SU-DHL-6 (cell line): ENCODE data around the gene ERP27.

Experiments
- H2AFZ ChIP-seq: fragments of 200-600 bp; sonication (generic); 2 replicates; pipeline ENCODE4 v1.6.1; 2014; ENCODE audit warnings: low read depth, mild to moderate bottlenecking, moderate library complexity, mixed read lengths, antibody characterized with exemption, low read length; ENCODE audit not compliant: severe bottlenecking
- H3F3A ChIP-seq: fragments of 200-600 bp; shearing (Covaris generic); 2 replicates; pipeline ENCODE4 v1.6.0; 2016; ENCODE audit warnings: antibody characterized with exemption, mild to moderate bottlenecking; ENCODE audit not compliant: insufficient read depth
- H3K27ac ChIP-seq: fragments of 200-600 bp; sonication (generic); 2 replicates; pipeline ENCODE4 v1.5.1; 2016; ENCODE audit warnings: low read depth, mild to moderate bottlenecking, low read length, moderate library complexity, mixed read lengths
- H3K27me3 ChIP-seq: fragments of 200-600 bp; sonication (generic), shearing (Covaris generic); 2 replicates; pipeline ENCODE4 v1.6.0; 2014; ENCODE audit warnings: mild to moderate bottlenecking, low read length
- H3K36me3 ChIP-seq: fragments of 200-600 bp; sonication (generic); 2 replicates; pipeline ENCODE4 v1.6.1; 2014; ENCODE audit warnings: mild to moderate bottlenecking, low read length, mixed read lengths
- H3K4me2 ChIP-seq: fragments of 300-600, 200-600 bp; shearing (Covaris generic), sonication (generic); 2 replicates; pipeline ENCODE4 v1.6.0; 2014; ENCODE audit warnings: low read length, low read depth, mild to moderate bottlenecking; ENCODE audit not compliant: poor library complexity, severe bottlenecking
- H3K4me3 ChIP-seq: fragments of 200-600 bp; sonication (generic); 2 replicates; pipeline ENCODE4 v1.5.1; 2014; ENCODE audit warnings: antibody characterized with exemption, low read length, mild to moderate bottlenecking, mixed read lengths; ENCODE audit not compliant: insufficient read depth, poor library complexity, severe bottlenecking
- H3K79me2 ChIP-seq: fragments of 200-600 bp; sonication (generic); 2 replicates; pipeline ENCODE4 v1.6.1; 2014; ENCODE audit warnings: mild to moderate bottlenecking, low read length, moderate library complexity; ENCODE audit not compliant: insufficient read depth
- H3K9ac ChIP-seq: fragments of 200-600 bp; sonication (generic); 2 replicates; pipeline ENCODE4 v1.7.0; 2014; ENCODE audit warnings: mild to moderate bottlenecking, low read length
- H3K9me2 ChIP-seq: fragments of 200-600 bp; sonication (generic); replicated peaks from 2 replicates; pipeline ENCODE4 v1.6.1; 2014; ENCODE audit warnings: low read length; ENCODE audit not compliant: insufficient read depth
- H3K9me3 ChIP-seq: fragments of 200-600 bp; sonication (generic); 2 replicates; pipeline ENCODE4 v1.6.1; 2014; ENCODE audit warnings: low read length, mixed read lengths; ENCODE audit not compliant: insufficient read depth
- H4K20me1 ChIP-seq: fragments of 200-600 bp; sonication (generic); 2 replicates; pipeline ENCODE4 v1.6.1; 2014; ENCODE audit warnings: low read depth, mild to moderate bottlenecking, antibody characterized with exemption, low read length, moderate library complexity, mixed read lengths
- CTCF ChIP-seq: fragments of 200-600 bp; sonication (generic); IDR thresholded peaks from one replicate; pipeline ENCODE4 v1.5.1; 2017; ENCODE audit warnings: antibody characterized with exemption, mild to moderate bottlenecking, low read length, moderate library complexity; ENCODE audit not compliant: insufficient read depth, poor library complexity, severe bottlenecking
- EZH2phosphoT487 ChIP-seq: fragments of 200-600 bp; sonication (generic), shearing (Covaris generic); conservative IDR thresholded peaks from 2 replicates; pipeline ENCODE4 v1.6.1; 2018; ENCODE audit warnings: mild to moderate bottlenecking, antibody characterized with exemption, low read length, moderate library complexity, mixed read lengths

The ERP27 gene

GRCh38 chr12:14938301-14938700 is at the start of gene ERP27:
TSS of gene ERP27 (minus strand) at chr12:14938537. CDS start at chr12:14938508, 29 bp downstream.
- Histone ChIP-seq H3K27ac (no peak within 1 kb of the TSS), H3F3A (peaks cover 32% of the 10 kb centered on the region), H3K79me2 (no peaks in the 10 kb centered on the region), H3K9me2 (no peaks in the 10 kb centered on the region), H3K4me2 (no peak within 1 kb of the TSS), H4K20me1 (no peaks in the 10 kb centered on the region), H3K4me3 (no peak within 1 kb of the TSS), H3K27me3 (no peaks in the 10 kb centered on the region), H3K36me3 (peaks cover 15% of the 10 kb centered on the region), H2AFZ (no peak within 1 kb of the TSS), H3K9ac (no peak within 1 kb of the TSS), H3K9me3 (no peaks in the 10 kb centered on the region)
- TF ChIP-seq EZH2phosphoT487 (no peak), CTCF (no peak)

- no peaks in the 10 kb centered on the region for H3F3A ChIP-seq
- TF ChIP-seq CTCF (no peak), EZH2phosphoT487 (no peak)
- H3K27me3 ChIP-seq: no peaks in the 10 kb centered on the region
- no peak overlapping the region for H2AFZ ChIP-seq
- H4K20me1 ChIP-seq: no peaks in the 10 kb centered on the region
- no peaks in the 10 kb centered on the region for H3K36me3 ChIP-seq
- H3K9me2 ChIP-seq: no peaks in the 10 kb centered on the region
- H3K4me2 ChIP-seq: no peak overlapping the region
- no peaks in the 10 kb centered on the region for H3K9me3 ChIP-seq
- no peak overlapping the region for H3K9ac ChIP-seq
- no peaks in the 10 kb centered on the region for H3K79me2 ChIP-seq
- no peak overlapping the region for H3K4me3 ChIP-seq
- no peak overlapping the region for H3K27ac ChIP-seq
These were observed 49.7 kb upstream of the ERP27 start for GRCh38 chr12:14988035-14988434.

- H3K9me2 ChIP-seq: no peaks in the 10 kb centered on the region
- no peak overlapping the region for H3K4me2 ChIP-seq
These were observed 48.1 kb upstream of the ERP27 start for GRCh38 chr12:14986449-14986848.

More at GRCh38 chr12:14986449-14986848, 48.1 kb upstream of the ERP27 start:
- TF ChIP-seq EZH2phosphoT487 (no peak), CTCF (no peak)
- Histone ChIP-seq H3F3A (no peaks in the 10 kb centered on the region), H2AFZ (no peak overlapping the region), H3K27ac (no peak overlapping the region), H4K20me1 (no peaks in the 10 kb centered on the region), H3K4me3 (no peak overlapping the region), H3K9me3 (no peaks in the 10 kb centered on the region), H3K27me3 (no peaks in the 10 kb centered on the region), H3K79me2 (no peaks in the 10 kb centered on the region), H3K36me3 (no peaks in the 10 kb centered on the region), H3K9ac (no peak overlapping the region)
